MM.1S (cell line): Measurements from ENCODE around the gene CLRN2.

Experiments
- DNase-seq: peaks from one replicate; pipeline ENCODE4 v3.0.0-alpha.2; 2015
- H2AFZ ChIP-seq: fragments of 300-600 bp; sonication (generic); 2 replicates; pipeline ENCODE4 v1.6.0; 2016; ENCODE audit warnings: antibody characterized with exemption, low read length
- H3F3A ChIP-seq: fragments of 300-600 bp; sonication (generic); 2 replicates; pipeline ENCODE4 v1.6.1; 2016; ENCODE audit warnings: mild to moderate bottlenecking, antibody characterized with exemption, low read length, moderate library complexity, mixed read lengths; ENCODE audit not compliant: insufficient read depth
- H3K27ac ChIP-seq: fragments of 300-600 bp; sonication (generic); 2 replicates; pipeline ENCODE4 v1.5.1; 2016; ENCODE audit warnings: mild to moderate bottlenecking, low read length
- H3K27me3 ChIP-seq: fragments of 300-600 bp; sonication (generic); replicated peaks from 2 replicates; pipeline ENCODE4 v1.6.0; 2016; ENCODE audit warnings: low read length; ENCODE audit not compliant: insufficient read depth
- H3K36me3 ChIP-seq: fragments of 300-600 bp; sonication (generic); replicated peaks from 2 replicates; pipeline ENCODE4 v1.6.1; 2016; ENCODE audit warnings: mild to moderate bottlenecking, low read length, mixed read lengths; ENCODE audit not compliant: insufficient read depth
- H3K4me1 ChIP-seq: fragments of 300-600 bp; sonication (generic); 2 replicates; pipeline ENCODE4 v1.6.1; 2016; ENCODE audit warnings: low read length, mixed read lengths
- H3K4me2 ChIP-seq: fragments of 300-600 bp; sonication (generic); 2 replicates; pipeline ENCODE4 v1.6.0; 2016; ENCODE audit warnings: low read depth, low read length
- H3K4me3 ChIP-seq: fragments of 300-600 bp; sonication (generic); 2 replicates; pipeline ENCODE4 v1.5.1; 2016; ENCODE audit warnings: low read length, mixed read lengths
- H3K79me2 ChIP-seq: fragments of 300-600 bp; sonication (generic); 2 replicates; pipeline ENCODE4 v1.6.1; 2016; ENCODE audit warnings: mixed run types, low read length, mixed read lengths
- H3K9ac ChIP-seq: fragments of 300-600 bp; sonication (generic); 2 replicates; pipeline ENCODE4 v1.6.1; 2016; ENCODE audit warnings: low read length, mixed read lengths
- H3K9me2 ChIP-seq: fragments of 300-600 bp; sonication (generic); replicated peaks from 2 replicates; pipeline ENCODE4 v1.6.1; 2016; ENCODE audit warnings: mild to moderate bottlenecking, low read length, mixed read lengths; ENCODE audit not compliant: insufficient read depth
- H3K9me3 ChIP-seq: fragments of 300-600 bp; sonication (generic); replicated peaks from 2 replicates; pipeline ENCODE4 v1.6.1; 2016; ENCODE audit warnings: mild to moderate bottlenecking, low read length, mixed read lengths; ENCODE audit not compliant: insufficient read depth
- H4K20me1 ChIP-seq: fragments of 300-600 bp; sonication (generic); 2 replicates; pipeline ENCODE4 v1.6.1; 2016; ENCODE audit warnings: mild to moderate bottlenecking, low read length, moderate library complexity, mixed read lengths; ENCODE audit not compliant: insufficient read depth
- CTCF ChIP-seq: fragments of 300-600 bp; sonication (generic); IDR thresholded peaks from 2 replicates; pipeline ENCODE4 v1.5.1; 2016; ENCODE audit warnings: antibody characterized with exemption, low read length, mixed read lengths
- EZH2 ChIP-seq: fragments of 300-600 bp; sonication (generic); optimal IDR thresholded peaks from 2 replicates; pipeline ENCODE3; 2017; ENCODE audit warnings: low read depth, mild to moderate bottlenecking, antibody characterized with exemption, low read length, mixed read lengths
- EZH2phosphoT487 ChIP-seq: fragments of 300-600 bp; sonication (generic); IDR thresholded peaks from 2 replicates; pipeline ENCODE4 v1.6.1; 2018; ENCODE audit warnings: antibody characterized with exemption, low read length

CLRN2 gene

GRCh38 chr4:17514865-17515264 is at the start of gene CLRN2:
TSS of gene CLRN2 (plus strand) at chr4:17515165. CDS start at chr4:17515267, 102 bp downstream.
- H3K27me3 ChIP-seq, result no peaks in the 10 kb centered on the region
- H3K4me2 ChIP-seq, result no peak within 1 kb of the TSS
- no peak for DNase-seq

GRCh38 chr4:17468619-17469221 is 46.2 kb upstream of the CLRN2 start:
- Histone ChIP-seq H3K9ac (no peak overlapping the region), H3K9me2 (no peaks in the 10 kb centered on the region), H4K20me1 (no peaks in the 10 kb centered on the region), H2AFZ (no peak overlapping the region), H3F3A (no peaks in the 10 kb centered on the region), H3K79me2 (no peaks in the 10 kb centered on the region), H3K36me3 (no peaks in the 10 kb centered on the region), H3K9me3 (no peaks in the 10 kb centered on the region), H3K4me3 (no peak overlapping the region), H3K27me3 (no peaks in the 10 kb centered on the region), H3K4me1 (no peaks in the 10 kb centered on the region), H3K27ac (no peak overlapping the region), H3K4me2 (no peak overlapping the region)
- TF ChIP-seq CTCF, result peak; percentile 13; the same call in 1 of the 2 replicates
- TF ChIP-seq EZH2phosphoT487, result no peak
- peak; percentile 15 for DNase-seq

More at GRCh38 chr4:17514865-17515264, at the start of gene CLRN2:
- H3K27ac ChIP-seq, result no peak within 1 kb of the TSS
- H3K4me1 ChIP-seq, result peaks cover 6% of the 10 kb centered on the region
- no peak within 1 kb of the TSS for H3K4me3 ChIP-seq
- H4K20me1 ChIP-seq, result no peaks in the 10 kb centered on the region
- H3K9ac ChIP-seq, result no peak within 1 kb of the TSS
- no peak within 1 kb of the TSS for H2AFZ ChIP-seq
- no peaks in the 10 kb centered on the region for H3K9me3 ChIP-seq
- H3K79me2 ChIP-seq, result peaks cover 18% of the 10 kb centered on the region
- H3F3A ChIP-seq, result peaks cover 14% of the 10 kb centered on the region; the same call in 1 of the 2 replicates
- no peaks in the 10 kb centered on the region for H3K9me2 ChIP-seq
- H3K36me3 ChIP-seq, result no peaks in the 10 kb centered on the region
- no peak for TF ChIP-seq EZH2phosphoT487
- TF ChIP-seq CTCF, result no peak
- no peak for TF ChIP-seq EZH2

GRCh38 chr4:17469931-17470674 is 44.9 kb upstream of the CLRN2 start:
- no peak overlapping the region for H3K27ac ChIP-seq
- no peak overlapping the region for H2AFZ ChIP-seq
- H3K36me3 ChIP-seq, result no peaks in the 10 kb centered on the region
- no peaks in the 10 kb centered on the region for H3F3A ChIP-seq
- H3K9me3 ChIP-seq, result no peaks in the 10 kb centered on the region
- no peaks in the 10 kb centered on the region for H4K20me1 ChIP-seq
- no peaks in the 10 kb centered on the region for H3K79me2 ChIP-seq
- no peak for DNase-seq
- H3K4me2 ChIP-seq, result no peak overlapping the region
- H3K9ac ChIP-seq, result no peak overlapping the region
- TF ChIP-seq EZH2phosphoT487 (no peak), EZH2 (no peak)
- H3K27me3 ChIP-seq, result no peaks in the 10 kb centered on the region
- no peaks in the 10 kb centered on the region for H3K9me2 ChIP-seq
- no peak overlapping the region for H3K4me3 ChIP-seq
- H3K4me1 ChIP-seq, result no peaks in the 10 kb centered on the region

GRCh38 chr4:17475481-17475880 is 39.5 kb upstream of the CLRN2 start:
- no peaks in the 10 kb centered on the region for H3K79me2 ChIP-seq

More at GRCh38 chr4:17475481-17475880, 39.5 kb upstream of the CLRN2 start:
- TF ChIP-seq EZH2 (no peak), EZH2phosphoT487 (no peak), CTCF (no peak)
- no peaks in the 10 kb centered on the region for H3K27me3 ChIP-seq
- no peak overlapping the region for H2AFZ ChIP-seq
- no peaks in the 10 kb centered on the region for H3K36me3 ChIP-seq
- no peaks in the 10 kb centered on the region for H3K9me2 ChIP-seq
- H3K4me2 ChIP-seq, result no peak overlapping the region
- H4K20me1 ChIP-seq, result no peaks in the 10 kb centered on the region
- no peak overlapping the region for H3K9ac ChIP-seq
- H3K27ac ChIP-seq, result no peak overlapping the region
- no peaks in the 10 kb centered on the region for H3K9me3 ChIP-seq
- DNase-seq, result no peak
- no peaks in the 10 kb centered on the region for H3K4me1 ChIP-seq
- no peak overlapping the region for H3K4me3 ChIP-seq
- H3F3A ChIP-seq, result no peaks in the 10 kb centered on the region
